Umbilical cord (tissue), 2 donors: Measurements from ENCODE around the gene ZNF606. TPM values are rescaled to one million over a fixed set of nuclear protein-coding genes. Genes with fewer than 3 reads are reported as not detected.

ENCODE experiments used
- DNase-seq: peaks from one replicate; pipeline ENCODE4 v3.0.0-alpha.2; 2015; ENCODE audit warnings: low spot score
- total RNA-seq: library from RNA; depleted of rRNA; stranded (reverse); fragments of >200 nt; gene quantifications from one replicate; pipeline ENCODE4 v1.2.3, GENCODE V29; 2014; ENCODE audit warnings: low replicate concordance; ENCODE audit not compliant: insufficient read depth

Gene ZNF606
- total RNA-seq, result 64.8 TPM

DNA sequence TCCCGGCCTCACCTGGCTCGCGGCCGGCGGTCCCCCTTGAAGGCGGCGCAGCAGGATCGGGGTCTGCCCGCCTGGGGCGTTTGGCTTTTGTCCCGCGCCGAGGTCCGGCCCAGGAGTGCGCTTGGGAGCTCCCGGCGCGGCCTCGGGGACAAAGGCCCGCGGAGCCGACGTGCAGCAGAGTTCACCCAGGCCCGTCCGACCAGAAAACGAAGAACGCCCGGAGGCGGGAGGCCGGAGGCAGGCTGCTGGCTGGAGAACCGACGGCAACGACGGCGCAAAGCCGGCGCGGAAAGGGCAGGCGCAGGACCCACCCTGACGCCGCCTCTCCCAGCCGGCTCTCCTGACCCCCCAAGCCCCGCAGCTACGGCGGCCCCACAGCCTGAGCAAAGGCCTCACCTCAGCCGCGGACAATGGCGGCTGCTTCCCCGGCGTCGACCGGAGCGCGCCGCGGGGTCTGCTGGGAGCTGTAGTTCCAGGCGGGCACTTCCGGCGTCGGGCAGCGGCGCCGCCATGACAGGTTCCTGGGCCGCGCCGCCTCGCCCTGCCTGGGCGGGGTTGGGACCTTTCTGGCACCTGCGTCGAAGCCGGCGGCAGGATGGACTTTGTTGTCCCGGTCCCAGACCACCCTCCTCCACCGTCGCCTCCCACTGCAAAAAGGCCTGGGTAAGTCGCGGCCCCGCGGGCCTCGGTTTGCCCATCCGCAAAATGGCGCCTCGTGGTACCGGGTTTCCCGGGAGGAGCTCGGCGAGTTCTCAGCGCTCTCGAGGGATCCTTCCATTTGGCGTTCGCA lies at the start of gene ZNF606:
ZNF606 (minus strand) TSS at position 437 of the 790 bp plus-strand sequence. CDS start 1,501 bp downstream, outside the sequence.
- DNase-seq, result peak; percentile 91

DNA sequence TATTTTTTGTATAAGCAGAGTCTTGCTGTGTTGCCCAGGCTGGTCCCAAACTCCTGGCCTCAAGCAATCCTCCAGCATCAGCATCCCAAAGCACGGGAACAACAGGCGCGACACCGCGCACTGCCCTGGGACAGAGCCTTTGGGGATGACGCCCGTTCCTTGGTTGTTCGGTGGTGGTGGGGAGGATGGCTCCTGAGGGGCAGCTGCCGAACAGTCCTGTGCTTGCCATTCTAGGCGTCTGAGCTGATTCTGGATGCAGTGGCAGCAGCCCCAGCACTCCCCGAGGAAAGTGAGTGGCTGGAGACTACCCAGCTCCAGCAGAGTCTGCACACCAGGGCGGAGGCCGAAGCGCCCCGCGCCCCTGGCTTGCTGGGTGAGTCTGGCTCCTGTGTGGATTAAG lies 49.6 kb upstream of the ZNF606 start:
- no peak for DNase-seq

DNA sequence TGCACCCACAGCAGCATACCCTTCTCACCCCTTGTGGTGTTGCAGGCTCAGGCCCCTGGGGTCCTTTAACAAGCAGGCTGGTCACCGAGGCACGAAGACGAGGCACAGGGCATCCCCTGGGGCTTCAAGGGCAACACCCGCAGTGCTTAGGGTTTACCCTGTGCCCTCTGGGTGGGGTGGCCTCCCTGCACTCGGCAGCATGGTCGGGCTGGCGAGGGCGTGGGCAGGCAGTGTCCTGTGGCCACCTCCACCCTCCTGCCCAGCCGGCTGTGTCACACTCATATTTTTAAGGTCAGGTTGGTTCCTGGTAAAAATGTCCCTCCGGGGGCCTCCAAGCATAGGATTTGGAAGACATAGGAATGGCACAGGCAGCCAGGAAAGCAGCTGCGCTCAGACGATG lies 45.1 kb upstream of the ZNF606 start:
- no peak for DNase-seq

DNA sequence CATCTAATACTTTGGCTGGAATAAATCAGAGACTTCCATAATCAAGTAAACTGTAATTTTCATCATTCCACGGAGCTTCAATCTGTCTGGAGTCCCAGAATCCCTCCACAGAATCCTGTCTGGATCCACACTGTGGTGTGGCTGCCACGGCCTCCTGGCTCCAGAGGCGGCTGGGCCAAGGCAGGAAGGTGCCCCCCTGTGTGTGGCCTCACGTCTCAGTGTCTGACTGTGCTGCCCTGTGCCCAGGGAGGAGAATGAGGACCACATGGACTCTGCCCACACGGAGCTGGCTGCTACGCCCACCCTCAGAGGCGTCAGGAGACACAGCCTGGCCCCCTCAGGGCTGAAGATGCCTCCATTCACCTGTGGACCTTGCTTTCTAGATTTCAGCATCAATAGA lies 44.2 kb upstream of the ZNF606 start:
- no peak for DNase-seq

DNA sequence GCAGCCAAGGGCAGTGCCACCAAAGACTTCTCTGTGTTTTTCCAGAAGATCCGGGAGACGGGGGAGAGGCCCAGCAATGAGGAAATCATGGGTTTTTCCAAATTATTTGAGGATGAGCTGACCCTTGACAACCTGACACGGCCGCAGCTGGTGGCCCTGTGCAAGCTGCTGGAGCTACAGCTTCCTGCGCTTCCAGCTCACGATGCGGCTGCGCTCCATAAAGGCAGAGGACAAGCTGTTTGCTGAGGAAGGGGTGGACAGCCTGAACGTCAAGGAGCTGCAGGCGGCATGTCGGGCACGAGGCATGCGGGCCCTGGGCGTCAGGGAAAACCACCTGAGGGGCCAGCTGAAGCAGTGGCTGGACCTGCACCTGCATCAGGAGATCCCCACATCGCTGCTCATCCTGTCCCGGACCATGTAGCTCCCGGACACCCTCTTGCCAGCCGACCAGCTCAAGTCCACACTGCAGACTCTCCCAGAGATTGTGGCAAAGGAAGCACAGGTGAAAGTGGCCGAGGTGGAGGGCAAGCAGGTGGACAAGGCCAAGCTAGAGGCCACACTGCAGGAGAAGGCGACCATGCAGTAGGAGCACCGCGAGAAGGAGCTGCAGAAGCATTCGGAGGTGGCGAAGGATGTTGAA lies 42.9 kb upstream of the ZNF606 start:
- no peak for DNase-seq

DNA sequence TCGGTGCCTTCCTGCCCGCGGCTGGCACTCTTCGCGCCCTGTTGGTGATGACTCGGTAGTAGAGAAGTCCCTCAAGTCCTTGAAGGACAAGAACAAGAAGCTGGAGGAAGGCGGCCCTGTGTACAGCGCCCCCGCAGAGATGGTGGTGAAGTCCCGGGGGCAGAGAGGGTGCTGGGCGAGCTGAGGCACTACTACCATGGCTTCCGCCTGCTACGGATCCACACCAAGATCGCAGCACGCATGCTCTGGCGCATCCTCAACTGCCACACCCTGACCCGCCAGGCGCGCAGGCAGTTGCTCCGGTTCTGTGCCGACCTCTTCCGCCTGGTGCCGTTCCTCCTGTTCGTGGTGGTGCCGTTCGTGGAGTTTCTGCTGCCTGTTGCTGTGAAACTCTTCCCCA lies 42.3 kb upstream of the ZNF606 start:
- DNase-seq, result no peak

DNA sequence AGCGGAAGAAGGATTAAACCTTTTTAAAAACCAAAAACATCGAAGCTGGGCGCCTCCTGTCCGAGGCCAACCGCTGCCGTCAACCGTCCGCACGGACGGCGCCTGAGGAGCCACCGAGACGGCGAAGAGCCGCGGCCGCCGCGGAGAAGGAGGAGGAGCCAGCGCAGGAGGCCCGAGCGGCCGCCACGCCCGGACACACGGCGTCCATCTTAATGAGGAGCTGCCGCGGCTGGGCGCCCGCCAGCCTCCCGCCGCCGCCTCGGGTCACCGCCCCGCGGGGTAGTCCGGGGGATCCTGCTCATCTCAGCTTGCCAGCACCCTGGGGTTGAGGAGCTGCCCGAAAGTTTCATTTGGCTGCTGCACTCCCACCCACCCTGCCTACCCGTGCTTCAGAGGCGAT lies 41.8 kb upstream of the ZNF606 start:
- no peak for DNase-seq

DNA sequence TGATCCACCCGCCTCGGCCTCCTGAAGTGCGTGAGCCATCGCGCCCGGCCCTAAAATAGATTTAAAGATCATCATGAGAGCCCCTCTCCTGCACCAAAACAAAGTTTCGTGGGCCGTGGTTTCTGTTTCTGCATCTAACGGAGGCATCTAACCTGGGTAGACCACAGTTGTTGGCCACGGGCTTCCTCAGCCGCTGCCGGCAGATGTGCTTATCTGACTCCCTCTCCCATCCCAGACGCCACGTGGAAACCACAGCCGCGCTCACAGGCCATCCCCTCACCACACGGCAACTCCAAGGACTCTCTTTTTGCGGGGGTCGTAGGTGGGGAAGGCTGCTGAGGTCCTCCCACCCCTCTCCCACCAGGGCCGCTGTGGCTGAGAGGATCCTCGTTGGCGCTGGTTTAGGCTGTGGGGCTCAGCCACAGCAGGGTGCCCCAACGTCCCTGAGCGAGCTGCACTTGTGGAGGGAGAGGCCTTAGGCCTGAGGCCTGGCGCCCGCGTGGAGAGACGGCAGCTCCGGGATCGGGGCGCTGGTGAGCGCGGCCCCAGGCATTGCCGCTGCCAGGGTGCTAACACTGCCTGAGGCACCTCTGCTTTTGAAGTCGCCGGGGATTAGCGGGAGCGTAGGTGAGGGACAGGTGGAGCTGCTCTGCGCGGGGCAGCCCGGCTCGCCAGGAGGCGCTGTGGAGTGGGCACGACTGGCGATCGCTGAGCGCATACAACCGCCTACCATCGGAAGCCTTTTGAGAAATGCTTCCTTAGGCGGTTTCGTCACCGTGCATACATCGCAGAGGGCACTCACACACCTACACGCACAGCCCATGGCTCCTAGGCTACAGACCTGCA lies 40.1 kb upstream of the ZNF606 start:
- no peak for DNase-seq

DNA sequence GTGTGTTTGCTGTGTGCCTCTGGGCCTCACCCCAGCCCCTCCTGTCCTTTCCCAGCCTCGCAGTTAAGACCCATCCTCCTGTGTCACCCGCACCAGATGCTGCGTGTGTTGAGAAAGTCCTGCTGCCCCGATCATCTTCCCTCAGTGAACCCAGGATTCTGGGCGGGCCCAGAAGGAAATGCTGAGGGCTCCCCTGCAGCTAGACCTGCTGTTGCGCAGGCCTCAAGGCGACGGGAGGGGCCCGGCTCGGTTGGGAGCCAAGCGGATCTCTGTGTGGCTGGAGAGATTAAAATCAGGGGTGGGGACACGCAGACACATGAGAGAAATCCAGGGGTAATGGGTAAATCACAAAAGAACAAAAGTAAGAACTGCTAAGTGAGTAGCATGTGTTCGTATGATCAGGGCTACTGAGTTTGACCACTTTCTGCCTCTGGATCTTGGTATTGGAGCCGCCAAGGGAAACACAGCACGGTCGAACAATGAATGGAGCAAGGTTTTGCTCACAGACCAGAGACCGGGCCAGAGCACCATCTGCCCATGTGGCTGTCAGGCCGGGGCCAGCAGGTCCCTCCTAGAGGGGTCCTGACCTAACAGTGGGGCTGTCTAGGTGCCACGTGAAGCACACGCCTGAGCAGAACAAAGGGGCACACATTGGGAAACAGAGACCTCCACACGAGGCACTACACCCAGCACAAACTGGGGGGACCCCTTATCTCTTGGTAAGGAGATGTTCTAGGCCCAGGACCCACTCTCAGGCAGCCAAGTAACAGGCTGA lies 38.3 kb upstream of the ZNF606 start:
- no peak for DNase-seq

DNA sequence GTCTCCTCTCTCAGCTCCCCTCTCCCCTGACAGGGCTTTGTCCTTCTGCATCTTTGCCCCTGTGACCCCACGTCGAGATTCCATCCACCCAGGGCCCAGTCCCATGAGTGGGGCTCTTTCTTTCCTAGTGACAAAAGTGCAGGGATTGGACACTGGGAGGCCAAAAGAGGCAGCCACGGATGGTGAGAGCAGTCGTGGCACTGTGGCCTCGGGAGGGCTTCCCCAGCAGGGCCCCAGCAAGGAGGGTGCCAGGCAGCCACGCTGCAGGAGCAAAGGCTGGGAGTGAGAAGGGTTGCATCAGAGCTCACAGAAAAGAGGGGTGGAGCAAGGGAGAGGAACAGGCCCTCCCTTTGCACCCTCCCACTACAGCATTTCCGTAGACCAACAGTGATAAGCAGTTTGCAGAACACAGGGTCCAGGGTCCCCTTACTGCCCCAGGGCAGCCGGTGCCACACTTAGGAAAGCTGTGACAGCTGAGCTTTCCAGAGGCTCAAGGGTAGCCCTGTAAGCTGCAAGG lies 36.1 kb upstream of the ZNF606 start:
- peak; percentile 13 for DNase-seq

DNA sequence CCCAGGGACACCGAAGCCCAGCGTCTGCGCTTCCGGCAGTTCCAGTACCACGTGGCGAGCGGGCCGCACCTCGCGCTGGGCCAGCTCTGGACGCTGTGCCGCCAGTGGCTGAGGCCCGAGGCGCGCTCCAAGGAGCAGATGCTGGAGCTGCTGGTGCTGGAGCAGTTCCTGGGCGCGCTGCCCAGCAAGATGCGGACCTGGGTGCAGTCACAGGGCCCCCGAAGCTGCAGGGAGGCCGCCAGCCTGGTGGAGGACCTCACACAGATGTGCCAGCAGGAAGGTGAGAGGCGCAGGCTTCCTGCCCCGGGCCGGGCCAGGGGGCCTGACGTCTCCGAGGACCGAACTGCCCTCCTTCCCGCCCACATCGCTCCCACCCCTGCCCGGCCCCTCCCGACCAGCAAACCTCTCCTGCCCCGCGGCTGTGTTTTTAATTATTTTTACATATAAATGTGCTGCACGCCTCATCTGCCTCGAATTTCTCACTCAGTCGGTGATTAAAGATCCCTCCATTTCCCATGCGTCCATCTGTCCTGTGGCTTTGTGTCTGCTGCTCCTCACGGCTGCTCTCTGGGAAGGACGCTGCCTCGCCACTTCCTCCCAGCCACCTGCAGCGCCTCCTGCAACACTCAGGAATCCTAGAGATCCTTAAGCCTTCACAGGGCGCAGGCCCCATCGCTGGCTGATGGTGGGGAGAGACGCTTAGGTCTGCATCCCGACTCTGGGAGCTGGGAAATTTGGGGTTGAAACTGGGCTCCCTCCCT lies 35.5 kb upstream of the ZNF606 start:
- DNase-seq, result no peak

DNA sequence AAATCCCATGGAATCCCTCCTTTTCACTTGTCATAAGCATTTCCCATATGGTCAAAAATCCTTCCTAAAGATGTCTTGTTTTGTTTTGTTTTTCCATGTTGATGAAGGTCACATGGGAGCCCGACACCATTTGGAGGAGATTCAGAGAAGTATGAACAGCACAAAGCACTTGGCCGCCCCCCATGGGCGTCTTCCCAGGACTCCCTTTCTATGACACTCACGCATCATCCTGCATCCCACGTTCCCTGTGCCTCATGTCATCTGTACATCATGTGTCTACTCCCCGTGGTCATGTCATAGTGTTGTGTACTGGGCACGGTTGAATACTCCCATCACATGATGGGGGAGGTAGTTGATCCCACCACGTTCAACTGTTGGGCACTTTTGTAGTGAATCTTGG lies 33.2 kb upstream of the ZNF606 start:
- no peak for DNase-seq

DNA sequence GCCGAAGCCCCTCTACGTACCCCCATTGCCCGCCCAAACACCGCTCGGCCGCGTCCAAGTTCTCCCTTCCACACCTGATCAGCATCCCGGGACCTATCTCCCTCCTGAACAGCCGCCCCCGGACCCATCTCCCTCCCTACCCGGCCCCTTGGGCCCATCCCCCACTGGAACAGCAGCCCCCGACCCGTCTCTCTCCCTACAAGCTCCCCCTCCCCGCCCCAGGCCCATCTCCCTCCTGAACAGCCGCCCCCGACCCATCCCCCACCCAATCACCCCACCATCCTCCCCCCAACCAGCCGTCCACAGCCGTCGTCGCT lies 31.8 kb upstream of the ZNF606 start:
- no peak for DNase-seq

DNA sequence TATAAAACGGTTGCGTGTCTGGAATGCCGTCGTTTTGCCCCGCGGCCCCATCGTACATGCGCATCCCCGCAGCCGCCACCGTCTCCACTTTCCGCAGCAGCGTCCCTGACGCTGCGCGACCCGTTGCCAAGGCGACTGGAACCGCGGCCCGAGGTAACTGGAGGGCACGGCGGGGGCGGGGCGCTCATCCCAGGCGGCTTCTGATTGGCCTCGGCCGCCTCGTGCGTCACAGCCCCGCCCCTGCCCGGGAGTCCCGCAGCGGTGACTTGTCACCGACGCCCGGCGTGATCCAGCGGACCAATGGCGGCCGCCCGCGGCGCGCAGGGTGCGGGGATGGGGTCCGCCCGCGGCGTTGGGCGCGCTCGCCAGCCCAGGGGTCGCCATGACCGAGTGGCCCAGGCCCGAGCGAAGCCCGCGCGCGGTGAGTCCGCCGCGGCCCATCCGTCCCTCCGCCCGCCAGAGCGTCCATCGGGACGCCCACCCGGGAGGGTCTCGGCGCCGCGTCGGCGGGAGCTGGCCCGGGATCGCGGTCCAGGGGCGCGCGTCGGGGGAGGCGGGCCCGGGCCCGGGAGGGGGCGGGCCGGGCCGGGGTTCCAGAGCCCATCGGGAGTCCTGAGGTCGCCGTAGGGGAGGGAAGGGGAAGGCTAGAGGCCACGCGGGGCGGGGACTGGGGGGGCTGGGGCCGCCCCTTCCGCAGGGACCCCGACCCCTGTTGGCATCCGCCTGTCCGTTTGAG lies 31.3 kb upstream of the ZNF606 start, which contains the start of gene ZSCAN1:
ZSCAN1 (plus strand) TSS at position 285 of the 736 bp plus-strand sequence. CDS start 3,812 bp downstream, outside the sequence.
- DNase-seq, result peak; percentile 93

DNA sequence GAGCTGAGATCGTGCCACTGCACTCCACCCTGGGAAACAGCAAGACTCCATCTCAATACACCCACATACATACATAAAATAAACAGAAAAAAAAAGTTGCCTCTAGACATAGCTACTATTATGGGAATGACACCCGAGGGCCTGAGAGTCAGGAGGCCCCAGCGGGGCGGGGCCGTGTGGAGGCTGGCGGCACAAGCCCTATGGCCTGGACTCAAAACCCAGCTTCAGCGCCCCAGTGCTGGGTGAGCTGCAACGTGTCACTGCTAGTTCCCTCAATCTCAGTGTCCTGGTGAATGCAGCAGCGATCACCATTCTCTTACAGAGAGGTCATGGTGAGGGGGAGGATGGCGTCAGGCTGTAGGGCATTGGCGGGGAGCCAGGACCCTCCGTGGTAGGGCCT lies 22.0 kb upstream of the ZNF606 start:
- DNase-seq, result no peak

DNA sequence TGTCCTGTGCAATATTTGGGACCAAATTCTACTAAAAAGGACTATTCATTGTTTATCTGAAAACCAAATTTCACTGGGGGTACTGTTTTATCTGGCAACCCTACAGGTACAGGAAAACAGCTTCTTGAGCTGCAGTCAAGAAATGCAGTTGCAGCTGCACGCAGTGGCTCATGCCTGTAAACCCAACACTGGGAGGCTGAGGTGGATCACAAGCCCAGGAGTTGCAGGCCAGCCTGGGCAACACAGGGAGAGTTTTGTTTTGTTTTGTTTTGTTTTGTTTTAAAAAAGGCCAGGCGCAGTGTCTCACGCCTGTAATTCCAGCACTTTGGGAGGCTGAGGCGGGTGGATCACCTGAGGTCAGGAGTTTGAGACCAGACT lies 19.7 kb upstream of the ZNF606 start:
- DNase-seq, result no peak

DNA sequence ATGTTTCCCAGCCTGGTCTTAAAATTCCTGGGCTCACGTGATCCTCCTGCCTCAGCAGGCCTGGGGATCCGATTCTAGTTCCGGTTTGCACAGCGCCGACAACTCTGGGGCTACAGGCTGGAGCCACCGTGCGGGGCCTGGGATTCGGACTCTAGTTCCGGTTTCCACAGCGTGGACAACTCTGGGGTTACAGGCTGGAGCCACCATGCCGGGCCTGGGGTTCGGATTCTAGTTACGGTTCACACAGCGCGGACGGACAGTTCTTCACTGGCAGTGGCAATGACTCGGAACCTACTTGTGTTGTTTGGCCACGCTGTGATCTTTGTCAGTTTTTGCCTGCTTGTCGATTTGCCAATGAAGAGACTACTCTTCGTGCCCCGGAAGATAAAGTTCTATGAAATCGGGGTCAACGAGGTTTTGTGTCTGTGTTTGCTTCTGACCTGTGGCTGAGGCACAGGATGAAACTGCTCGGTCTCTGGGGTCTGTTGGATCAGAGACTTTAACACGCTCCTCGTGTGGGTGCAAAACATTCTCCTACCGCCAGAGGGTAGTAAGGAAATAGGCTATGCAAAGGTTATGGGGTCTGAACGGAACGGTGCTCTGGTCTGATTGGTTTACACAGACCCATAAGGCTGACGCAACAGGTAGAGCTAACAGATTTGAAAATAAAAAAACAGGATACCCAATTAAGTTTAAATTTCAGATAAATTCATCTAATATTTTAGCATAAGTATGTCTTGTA lies 19.1 kb upstream of the ZNF606 start:
- DNase-seq, result peak; percentile 80

DNA sequence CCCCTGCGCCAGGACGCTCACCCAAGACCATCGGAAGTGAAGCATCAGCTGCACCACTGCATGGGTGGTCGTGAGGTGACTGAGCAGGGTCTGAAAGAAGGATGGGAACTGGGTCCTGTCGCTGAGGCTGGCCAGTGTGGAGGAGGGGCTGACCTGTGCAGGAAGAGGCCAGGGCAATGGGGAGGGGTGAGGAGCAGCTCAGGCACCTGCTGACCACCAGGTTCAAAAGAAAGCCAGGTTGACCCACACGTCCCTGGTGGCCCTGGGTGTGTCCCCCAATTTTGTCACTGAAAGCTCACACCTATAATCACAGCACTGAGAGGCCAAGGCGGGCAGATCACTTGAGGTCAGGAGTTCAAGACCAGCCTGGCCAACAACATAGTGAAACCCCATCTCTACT lies 17.5 kb upstream of the ZNF606 start:
- DNase-seq, result no peak

DNA sequence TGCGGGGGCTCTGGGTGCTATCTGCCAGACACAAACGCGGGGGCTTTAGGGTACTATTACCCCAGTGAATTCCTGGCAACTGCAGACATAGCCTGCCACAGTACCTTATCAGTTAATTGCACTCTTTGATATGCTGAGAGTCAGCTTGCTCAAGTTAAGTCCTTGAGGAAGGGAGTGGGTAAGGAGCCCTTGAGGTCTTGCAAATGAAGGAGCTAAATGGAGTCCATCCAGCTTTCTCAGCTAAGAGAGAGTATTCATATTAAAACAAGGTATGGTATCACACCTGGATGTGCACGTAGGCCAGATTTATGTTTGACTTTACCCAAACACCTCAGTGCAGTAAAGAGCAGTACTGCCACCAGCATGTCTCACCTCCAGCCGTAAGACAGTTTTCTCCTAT lies 11.5 kb upstream of the ZNF606 start:
- DNase-seq, result no peak
